ENCODE results near the gene PDE11A. TPM values are rescaled to one million over a fixed set of nuclear protein-coding genes. Genes with fewer than 3 reads are reported as not detected.

PDE11A gene
- total RNA-seq, 4 donors from 2014 or later = 0.82 to 16.2 (median 4.3) TPM

DNA sequence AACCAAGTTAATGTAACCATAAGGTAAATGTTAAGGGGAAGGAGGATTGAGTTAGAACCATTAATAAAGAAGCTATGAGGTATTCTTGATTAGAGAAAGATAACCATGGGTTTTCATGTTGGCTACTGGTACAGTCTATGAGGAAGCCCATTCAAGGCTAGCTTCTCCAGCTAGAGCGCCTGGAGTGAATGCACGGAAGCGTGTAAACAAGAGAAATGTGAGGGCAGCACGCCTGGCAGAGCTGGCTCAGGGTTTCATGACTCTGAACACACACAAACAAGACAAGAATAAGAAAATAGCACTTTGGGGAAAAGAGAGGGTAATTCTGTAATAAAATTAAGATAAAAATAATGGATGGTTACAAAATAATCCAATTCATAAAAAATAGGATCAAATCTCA, 255.3 kb downstream of the PDE11A start:
- DNase-seq = no peak
- in situ Hi-C loops (cut with MboI; ENCODE audit: low sequenced_read_pairs in 4 of 4) (no loop called here), intact Hi-C loops (cut with DNase I; ENCODE audit: low total_unique reads) (no loop called here)
- no peaks in the 10 kb centered on the region for H3K9me3 ChIP-seq
- no peaks in the 10 kb centered on the region for H3K4me1 ChIP-seq
- no peaks in the 10 kb centered on the region for H3K36me3 ChIP-seq
- no peaks in the 10 kb centered on the region for H3K27me3 ChIP-seq
- H3K27ac ChIP-seq = no peak overlapping the region
- no peak for ATAC-seq
- TF ChIP-seq, protein P1, sequence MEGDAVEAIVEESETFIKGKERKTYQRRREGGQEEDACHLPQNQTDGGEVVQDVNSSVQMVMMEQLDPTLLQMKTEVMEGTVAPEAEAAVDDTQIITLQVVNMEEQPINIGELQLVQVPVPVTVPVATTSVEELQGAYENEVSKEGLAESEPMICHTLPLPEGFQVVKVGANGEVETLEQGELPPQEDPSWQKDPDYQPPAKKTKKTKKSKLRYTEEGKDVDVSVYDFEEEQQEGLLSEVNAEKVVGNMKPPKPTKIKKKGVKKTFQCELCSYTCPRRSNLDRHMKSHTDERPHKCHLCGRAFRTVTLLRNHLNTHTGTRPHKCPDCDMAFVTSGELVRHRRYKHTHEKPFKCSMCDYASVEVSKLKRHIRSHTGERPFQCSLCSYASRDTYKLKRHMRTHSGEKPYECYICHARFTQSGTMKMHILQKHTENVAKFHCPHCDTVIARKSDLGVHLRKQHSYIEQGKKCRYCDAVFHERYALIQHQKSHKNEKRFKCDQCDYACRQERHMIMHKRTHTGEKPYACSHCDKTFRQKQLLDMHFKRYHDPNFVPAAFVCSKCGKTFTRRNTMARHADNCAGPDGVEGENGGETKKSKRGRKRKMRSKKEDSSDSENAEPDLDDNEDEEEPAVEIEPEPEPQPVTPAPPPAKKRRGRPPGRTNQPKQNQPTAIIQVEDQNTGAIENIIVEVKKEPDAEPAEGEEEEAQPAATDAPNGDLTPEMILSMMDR (IDR thresholded peaks at IDR 0.05 in 4 of 5, conservative IDR thresholded peaks at IDR 0.05 in 1 of 5) = no peak
- no peak for TF ChIP-seq POLR2A (IDR thresholded peaks at IDR 0.05)
- no peak overlapping the region for H3K4me3 ChIP-seq

DNA sequence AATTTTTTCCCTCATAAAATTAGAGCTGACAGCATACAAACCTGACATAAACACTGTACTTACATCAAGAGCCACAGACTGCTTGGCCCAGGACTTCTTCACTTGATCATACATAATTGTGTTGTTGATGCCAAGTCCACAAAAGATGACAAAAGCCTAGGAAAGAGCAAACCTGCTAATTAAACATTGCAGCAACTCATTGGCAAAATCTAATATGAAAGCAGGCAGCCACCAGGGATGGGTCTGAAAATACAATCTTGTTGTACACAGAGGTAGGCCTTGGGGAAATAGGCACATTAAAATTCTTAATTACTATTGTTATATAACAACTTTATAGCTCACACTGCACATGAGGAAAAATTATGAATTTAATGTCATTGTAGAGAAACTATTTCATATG, 255.8 kb downstream of the PDE11A start:
- no peak overlapping the region for H3K4me3 ChIP-seq
- in situ Hi-C loops (cut with MboI; ENCODE audit: low sequenced_read_pairs in 4 of 4) = no loop called here
- ATAC-seq (no peak), DNase-seq (no peak)
- no peaks in the 10 kb centered on the region for H3K9me3 ChIP-seq
- TF ChIP-seq, protein P1 (IDR thresholded peaks at IDR 0.05 in 4 of 5, conservative IDR thresholded peaks at IDR 0.05 in 1 of 5) = no peak
- no peak for TF ChIP-seq POLR2A (IDR thresholded peaks at IDR 0.05)
- no peaks in the 10 kb centered on the region for H3K36me3 ChIP-seq
- H3K4me1 ChIP-seq = no peaks in the 10 kb centered on the region
- no peaks in the 10 kb centered on the region for H3K27me3 ChIP-seq
- intact Hi-C loops (cut with DNase I; ENCODE audit: low total_unique reads) = no loop called here
- no peak overlapping the region for H3K27ac ChIP-seq

DNA sequence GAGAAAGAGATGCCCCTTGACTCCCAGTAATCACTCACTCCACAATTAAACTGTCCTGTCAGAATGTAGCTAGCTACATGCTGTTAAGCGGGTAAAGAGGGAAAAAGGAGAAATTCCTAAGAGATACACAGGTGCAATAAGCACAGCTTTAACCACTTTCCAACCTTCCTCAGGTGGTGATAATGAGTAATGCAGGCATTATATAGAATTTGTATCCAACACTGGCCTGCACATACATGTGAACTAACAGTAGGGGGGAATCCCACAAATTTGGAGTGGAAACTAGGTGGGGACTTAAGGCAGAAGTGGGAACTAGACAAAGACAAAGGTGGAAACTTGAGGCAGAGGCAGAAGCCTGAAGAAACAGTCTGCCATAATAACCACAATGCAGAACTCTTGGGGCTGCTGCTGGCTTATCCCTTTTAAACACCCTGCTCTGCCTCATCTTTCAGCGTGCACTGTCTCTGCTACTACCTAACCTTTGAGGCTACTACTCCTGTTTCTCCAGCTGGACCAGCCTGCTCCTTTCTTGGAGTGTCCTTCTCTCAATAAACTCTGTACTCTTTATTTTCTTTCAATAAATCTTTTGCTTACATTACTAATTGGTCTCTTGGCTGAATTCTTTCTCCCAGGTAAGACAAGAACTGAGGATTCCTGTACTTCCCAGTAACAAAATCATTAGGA, 259.7 kb downstream of the PDE11A start:
- TF ChIP-seq, protein P1 (IDR thresholded peaks at IDR 0.05 in 4 of 5, conservative IDR thresholded peaks at IDR 0.05 in 1 of 5) = no peak
- TF ChIP-seq POLR2A (IDR thresholded peaks at IDR 0.05) = no peak
- in situ Hi-C loops (cut with MboI; ENCODE audit: low sequenced_read_pairs in 4 of 4) (no loop called here), intact Hi-C loops (cut with DNase I; ENCODE audit: low total_unique reads) (no loop called here)
- DNase-seq (no peak), ATAC-seq (no peak)
- Histone ChIP-seq H3K27me3 (no peaks in the 10 kb centered on the region), H3K4me1 (no peaks in the 10 kb centered on the region), H3K27ac (no peak overlapping the region), H3K36me3 (no peaks in the 10 kb centered on the region), H3K9me3 (no peaks in the 10 kb centered on the region), H3K4me3 (no peak overlapping the region)

DNA sequence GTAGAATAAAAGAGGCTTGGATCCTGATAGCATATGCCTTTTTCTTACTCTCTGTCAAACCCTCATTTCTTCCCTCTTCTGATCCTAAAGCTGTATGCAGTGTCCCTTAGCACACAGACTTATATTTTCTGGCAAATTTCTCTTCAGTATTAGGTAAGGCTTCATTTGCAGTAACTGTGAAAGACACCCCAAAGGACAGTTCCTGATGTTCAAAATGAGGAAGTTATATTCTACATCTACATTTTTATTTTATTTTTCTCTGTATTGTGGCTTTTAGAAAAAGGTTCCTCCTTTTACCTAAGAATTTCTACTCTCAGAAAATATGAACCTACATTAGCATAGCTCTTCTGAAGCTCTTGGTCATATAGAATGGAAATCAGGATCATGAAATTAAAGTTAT, 261.7 kb downstream of the PDE11A start:
- in situ Hi-C loops (cut with MboI; ENCODE audit: low sequenced_read_pairs in 4 of 4) = no loop called here

More for the DNA sequence above, 261.7 kb downstream of the PDE11A start:
- Histone ChIP-seq H3K4me3 (no peak overlapping the region), H3K27ac (no peak overlapping the region), H3K36me3 (no peaks in the 10 kb centered on the region), H3K9me3 (no peaks in the 10 kb centered on the region), H3K27me3 (no peaks in the 10 kb centered on the region), H3K4me1 (no peaks in the 10 kb centered on the region)
- TF ChIP-seq, protein P1 (IDR thresholded peaks at IDR 0.05 in 4 of 5, conservative IDR thresholded peaks at IDR 0.05 in 1 of 5) = no peak
- no peak for TF ChIP-seq POLR2A (IDR thresholded peaks at IDR 0.05)
- ATAC-seq = no peak
- intact Hi-C loops (cut with DNase I; ENCODE audit: low total_unique reads) = no loop called here
- DNase-seq = no peak
